LHCN-M2 (cell line): ENCODE data around the gene LMOD1. TPM values are rescaled to one million over a fixed set of nuclear protein-coding genes. Genes with fewer than 3 reads are reported as not detected.
"Not testable (repeated sequence)": the region's sequence is repeated elsewhere in the genome, so short reads cannot be mapped to it uniquely, and the experiment has no call there.

Source experiments
- DNase-seq: peaks from one replicate; pipeline ENCODE4 v3.0.0-alpha.2; 2012; ENCODE audit warnings: low read depth
- polyA plus RNA-seq: library from polyadenylated mRNA; unstranded; fragments of >200 nt; gene quantifications from one replicate; pipeline ENCODE4 v1.2.1, GENCODE V29; 2012; ENCODE audit warnings: missing spikeins
- total RNA-seq: library from RNA; depleted of rRNA; stranded (reverse); fragments of >200 nt; gene quantifications from 2 replicates; pipeline ENCODE4 v1.2.3, GENCODE V29; 2014; rRNA removed

Gene LMOD1
- 0.13 and 0.29 TPM in 2 replicates for total RNA-seq
- polyA plus RNA-seq = 4.2 TPM

DNA sequence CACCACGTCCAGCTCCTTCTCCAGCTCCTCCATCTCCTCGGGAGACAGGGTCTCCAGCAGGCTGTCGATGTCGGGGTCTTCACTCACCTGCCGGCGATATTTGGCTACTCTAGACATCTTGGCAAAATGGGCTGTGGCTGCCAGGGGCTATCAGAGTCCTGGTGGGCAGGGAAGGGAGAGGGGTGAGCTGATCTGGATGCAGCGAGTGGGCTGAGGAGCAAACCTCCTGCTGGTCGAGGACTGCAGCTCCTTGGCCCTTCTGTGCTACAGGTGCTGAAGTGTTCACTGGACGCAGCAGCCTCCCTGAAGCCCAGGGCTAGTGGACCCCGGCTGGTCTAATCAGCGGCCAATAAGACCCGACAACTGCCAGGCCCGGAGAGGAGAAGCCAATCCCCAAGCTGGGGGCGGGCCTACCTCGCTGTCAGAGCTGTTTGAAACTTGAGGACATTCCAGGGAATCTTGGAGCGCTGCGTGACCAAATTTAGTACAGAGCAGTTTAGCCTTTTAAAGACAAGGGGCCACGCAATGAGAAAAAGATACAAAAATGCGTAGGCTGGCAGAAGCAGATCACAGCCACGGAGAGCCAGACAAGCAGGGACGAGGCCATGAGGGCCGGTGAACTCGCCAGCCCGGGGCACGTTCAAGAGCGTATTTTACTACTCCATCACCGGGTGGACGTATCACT lies at the start of gene LMOD1:
TSS of gene LMOD1 (minus strand) at position 325 of the 685 bp plus-strand sequence. CDS start at position 117, 208 bp downstream.
- peak; percentile 78 for DNase-seq

DNA sequence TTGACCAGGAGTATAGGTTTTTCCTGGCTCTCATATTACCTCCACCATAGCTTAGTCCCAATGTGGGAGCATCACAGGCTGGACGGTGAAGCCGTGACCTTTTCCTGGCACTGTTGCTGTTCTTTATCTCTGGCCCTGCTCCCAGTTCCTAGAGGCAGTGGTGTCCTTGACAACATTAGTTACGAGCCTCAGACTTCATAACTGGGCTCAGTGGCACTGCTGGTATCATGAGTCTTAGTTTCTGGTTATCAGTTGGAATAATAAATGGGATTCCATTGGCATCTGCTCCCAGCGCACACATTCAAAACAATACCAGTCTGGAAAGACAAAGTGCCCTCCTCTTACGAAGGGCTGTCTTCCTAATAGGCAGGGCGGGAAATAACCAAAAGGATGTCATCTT lies 44.1 kb upstream of the LMOD1 start:
- DNase-seq = no peak

DNA sequence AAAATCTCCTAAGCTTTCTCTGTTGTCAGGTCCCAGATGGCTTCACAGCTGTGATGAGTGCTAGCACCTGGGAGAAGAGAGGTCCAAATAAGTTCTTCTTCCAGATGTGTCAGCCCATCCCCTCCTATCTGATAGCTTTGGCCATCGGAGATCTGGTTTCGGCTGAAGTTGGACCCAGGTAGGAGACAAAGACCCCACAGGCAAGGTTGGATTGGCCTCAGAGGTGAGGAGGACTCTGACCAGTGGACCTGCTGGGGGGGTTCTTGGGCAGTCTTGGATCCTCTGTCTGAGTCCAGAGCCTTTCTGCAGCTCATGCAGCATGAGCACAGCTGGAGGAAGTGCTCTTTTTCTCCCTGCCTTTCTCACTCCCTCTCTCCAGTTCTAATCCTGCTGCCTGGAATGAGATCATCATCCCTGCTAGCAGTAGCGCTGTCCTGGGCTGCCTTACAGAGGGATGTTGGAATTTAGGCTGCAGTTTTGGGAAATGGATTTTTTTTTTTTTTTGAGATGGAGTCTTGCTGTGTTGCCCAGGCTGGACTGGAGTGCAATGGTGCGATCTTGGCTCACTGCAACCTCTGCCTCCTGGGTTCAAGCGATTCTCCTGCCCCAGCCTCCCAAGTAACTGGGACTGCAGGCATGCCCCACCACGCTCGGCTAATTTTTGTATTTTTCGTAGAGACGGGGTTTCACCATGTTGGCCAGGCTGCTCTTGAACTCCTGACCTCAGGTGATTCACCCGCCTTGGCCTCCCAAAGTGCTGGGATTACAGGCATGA lies 43.2 kb upstream of the LMOD1 start:
- DNase-seq = no peak

DNA sequence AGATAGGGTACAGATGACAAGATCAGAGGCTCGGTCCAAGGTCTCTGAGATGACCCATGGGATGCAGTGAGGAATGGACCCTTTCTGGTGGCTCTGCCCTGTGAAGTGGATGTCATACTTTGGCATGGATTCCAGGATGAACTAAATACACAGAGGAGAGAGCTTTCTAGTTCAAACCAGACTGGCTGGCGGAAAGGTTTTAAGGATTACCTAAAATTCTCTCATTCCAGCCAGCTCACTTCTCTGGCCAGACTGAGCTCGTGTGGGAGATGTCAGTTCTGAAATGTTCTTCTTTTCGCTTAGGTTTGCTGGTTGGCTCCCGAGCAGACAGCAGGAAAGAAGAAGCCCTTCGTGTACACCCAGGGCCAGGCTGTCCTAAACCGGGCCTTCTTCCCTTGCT lies 42.3 kb upstream of the LMOD1 start:
- no peak for DNase-seq

DNA sequence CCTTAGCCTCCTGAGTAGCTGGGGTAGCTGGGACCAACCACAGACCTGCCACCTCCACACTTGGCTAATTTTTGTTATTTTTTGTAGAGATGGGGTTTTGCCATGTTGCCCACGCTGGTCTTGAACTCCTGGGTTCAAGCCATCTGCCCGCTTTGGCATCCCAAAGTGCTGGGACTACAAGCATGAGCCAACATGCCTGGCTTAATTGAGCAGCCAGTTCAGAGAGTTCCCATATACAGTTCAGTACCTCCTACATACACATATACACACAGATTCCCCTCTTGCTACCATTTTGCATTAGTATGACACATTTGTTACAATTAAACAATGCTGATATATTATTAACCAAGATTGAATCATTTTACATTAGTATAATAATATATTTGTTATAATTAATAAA lies 39.0 kb upstream of the LMOD1 start:
- no peak for DNase-seq

DNA sequence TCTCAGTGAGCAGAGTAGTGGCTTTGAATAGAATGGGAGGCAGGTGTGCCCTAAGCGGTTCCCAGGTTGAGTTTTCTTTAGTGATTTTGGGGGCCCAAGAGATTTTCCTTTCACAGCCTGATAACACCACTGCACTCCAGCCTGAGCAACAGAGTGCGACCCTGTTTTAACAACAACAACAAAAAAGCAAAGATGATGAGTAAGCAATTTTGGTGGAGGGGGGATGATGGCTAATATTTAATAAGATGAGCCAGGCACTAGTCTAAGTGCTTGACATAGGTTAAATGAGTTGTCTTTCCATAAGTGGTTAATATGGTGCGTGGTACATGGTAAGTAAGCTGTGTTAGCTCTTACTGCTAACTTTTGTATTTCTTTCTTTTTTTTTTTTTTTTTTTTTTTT lies 38.1 kb upstream of the LMOD1 start:
- no peak for DNase-seq

DNA sequence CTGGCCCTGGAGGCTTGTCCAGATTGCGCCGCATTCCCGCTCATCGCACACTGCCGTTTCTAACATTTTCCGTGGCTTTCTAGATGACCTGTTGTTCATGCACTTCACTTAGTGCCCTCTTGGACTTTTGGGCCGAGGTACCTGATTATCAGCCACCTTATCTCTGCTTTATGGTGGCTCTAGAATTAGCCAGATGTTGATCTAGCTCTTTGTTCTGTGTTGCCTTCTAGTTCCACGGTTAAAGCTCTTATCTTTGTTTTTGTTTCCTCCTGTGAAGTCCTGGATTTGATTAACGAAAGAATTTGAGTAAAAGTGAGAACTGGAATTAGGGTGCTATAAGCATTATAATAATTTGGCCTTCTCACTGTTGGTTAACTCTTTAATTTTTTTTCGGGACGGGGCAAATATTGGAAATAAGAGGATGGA lies 37.0 kb upstream of the LMOD1 start:
- DNase-seq = no peak

DNA sequence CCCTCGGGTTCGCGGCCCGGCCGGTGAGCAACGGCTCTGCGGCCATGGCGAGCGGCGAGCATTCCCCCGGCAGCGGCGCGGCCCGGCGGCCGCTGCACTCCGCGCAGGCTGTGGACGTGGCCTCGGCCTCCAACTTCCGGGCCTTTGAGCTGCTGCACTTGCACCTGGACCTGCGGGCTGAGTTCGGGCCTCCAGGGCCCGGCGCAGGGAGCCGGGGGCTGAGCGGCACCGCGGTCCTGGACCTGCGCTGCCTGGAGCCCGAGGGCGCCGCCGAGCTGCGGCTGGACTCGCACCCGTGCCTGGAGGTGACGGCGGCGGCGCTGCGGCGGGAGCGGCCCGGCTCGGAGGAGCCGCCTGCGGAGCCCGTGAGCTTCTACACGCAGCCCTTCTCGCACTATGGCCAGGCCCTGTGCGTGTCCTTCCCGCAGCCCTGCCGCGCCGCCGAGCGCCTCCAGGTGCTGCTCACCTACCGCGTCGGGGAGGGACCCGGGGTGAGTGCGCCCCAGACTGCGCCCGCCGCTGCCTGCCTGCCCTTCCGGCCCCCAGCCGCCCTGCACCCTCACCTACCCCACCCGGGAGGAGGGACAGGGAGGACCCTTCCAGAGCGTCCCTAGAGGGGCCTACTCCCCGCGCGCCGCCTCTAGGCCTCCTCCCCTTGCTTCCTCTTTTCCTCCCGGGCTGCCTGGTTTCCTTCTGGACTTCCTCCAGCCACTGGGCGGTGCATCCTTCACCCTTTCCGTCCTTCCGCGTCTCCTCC lies 36.5 kb upstream of the LMOD1 start, which contains the start of gene RNPEP:
TSS of gene RNPEP (plus strand) at position 26 of the 757 bp plus-strand sequence. CDS start at position 45, 19 bp downstream.
- peak; percentile 82 for DNase-seq

DNA sequence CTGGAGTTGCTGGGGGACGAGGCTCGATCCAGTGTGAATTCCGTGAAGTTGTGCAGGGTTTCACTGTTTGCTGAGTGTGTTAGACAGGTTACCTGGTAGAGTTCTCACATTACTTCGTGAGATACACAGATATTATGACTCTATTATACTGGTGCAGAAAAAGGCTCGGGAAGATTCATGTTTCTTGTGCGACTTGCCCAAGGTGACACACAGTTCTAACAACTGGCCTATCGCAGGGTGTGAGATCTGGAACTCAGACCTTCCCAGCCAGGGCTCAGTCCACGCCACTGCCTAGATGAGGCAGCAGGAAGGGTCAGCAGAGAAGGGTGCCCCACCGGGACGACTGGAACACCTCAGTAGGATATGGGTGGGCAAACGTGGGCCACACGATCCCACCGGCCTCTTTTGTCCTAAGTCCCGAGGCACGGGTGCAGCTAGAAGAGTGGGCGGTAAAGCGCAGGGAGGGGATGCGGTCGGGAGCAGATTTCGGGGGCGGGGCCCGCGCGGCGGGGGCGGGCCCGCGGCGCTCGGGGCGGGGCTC lies 35.8 kb upstream of the LMOD1 start:
- no peak for DNase-seq

DNA sequence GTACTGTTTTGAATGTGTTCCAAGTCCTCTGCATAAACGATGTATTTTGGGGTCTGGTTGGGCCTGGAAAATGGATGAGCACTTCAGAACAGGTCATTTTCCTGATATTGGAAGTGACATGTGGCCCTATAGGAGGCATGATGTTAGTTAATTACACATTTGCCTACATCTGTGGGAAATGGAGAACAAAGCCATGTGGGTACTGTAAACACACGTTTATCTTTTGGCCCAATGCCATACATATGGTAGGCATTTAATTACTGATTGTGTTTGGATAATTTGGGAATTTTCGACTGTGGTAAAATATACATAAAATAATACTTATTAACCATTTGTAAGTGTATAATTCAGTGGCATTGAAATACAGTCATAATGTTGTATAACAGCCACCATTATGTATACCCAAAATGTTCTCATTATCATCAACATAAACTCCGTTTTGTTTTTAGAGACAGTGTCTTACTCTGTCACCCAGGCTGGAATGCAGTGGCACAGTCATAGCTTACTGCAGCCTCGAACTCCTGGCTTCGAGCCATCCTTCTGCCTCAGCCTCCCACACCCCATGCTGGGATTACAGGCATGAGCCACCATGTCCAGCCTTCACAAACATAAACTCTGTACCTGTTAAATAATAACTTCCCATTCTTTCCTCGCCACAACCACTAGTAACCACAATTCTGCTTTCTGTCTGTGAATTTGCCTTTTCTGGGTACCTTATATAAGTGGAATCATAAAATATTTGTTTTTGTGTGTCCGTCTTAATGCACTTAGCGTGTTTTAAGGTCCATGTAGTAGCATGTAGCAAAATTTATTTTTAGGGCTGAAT lies 24.2 kb upstream of the LMOD1 start:
- DNase-seq = no peak

DNA sequence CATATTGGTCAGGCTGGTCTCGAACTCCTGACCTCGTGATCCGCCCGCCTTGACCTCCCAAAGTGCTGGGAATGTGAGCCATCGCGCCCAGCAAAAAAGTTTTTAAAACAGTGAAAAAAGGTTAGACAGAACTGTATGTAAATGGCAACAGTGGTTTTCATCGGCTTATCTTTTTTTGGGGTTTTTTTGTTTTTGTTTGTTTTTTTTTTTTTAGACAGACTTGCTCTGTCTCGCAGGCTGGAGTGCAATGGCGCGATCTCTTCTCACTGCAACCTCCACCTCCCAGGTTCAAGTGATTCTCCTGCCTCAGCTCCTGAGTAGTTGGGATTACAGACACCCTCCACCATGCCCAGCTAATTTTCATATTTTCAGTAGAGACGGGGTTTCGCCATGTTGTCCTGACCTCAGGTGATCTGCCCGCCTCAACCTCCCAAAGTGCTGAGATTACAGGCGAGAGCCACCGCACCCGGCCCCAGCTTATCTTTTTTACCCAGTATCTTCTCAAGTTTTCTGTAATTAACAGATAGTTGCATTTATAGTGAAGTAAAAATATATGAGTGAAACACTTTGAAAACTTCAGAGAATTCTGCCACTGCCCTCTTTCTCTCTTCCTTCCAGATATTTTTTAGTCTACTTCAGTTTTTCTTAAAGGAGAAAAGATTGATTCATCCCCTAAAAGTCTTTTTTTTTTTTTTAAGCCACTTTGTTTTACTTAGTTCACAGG lies 22.0 kb upstream of the LMOD1 start:
- DNase-seq = no peak

DNA sequence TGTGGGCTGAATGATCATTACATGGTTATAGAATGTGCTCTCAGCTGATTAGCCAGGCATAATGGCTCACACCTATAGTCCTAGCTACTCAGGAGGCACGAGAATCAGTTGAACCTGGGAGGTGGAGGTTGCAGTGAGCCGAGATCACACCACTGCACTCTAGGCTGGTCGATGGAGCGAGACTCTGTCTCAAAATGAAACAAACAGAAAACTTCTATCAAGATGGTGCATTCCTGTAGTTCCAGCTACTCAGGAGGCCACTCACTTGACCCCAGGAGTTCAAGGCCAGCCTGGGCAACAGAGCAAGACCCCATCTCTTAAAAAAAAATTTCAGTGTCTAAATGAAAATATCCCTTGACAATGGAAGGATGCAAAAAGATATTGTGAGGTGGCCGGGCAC lies 19.8 kb upstream of the LMOD1 start:
- DNase-seq = no peak

DNA sequence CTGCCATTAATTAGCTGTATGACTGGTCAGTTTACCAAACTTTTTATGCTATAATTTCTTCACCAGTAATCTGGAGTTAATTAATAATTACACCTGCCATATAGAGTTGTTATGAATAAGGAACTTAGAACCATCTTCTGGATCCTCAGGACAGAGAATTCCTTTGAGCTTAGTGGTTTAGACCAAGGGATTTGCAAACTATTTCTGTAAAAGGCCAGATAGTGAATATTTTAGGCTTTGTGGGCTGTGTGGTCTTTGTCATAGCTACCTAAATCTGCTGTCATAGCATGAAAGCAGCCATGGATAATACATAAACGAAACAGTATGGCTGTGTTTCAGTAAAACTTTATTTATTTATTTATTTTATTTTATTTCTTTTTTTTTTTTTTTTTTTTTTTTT lies 17.9 kb upstream of the LMOD1 start:
- DNase-seq = peak; percentile 35

DNA sequence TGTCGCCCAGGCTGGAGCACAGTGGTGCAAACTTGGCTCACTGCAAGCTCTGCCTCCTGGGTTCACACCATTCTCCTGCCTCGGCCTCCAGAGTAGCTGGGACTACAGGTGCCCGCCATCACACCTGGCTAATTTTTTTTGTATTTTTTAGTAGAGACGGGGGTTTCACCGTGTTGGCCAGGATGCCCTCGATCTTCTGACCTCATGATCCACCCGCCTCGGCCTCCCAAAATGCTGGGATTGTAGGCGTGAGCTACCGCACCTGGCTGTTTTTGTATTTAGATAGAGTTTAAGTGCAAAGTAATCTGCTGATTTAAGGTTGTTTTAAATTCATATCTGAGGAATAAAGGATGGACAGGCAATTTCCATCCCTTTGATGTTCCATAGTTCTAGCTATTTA lies 16.0 kb upstream of the LMOD1 start:
- not testable (repeated sequence) for DNase-seq

DNA sequence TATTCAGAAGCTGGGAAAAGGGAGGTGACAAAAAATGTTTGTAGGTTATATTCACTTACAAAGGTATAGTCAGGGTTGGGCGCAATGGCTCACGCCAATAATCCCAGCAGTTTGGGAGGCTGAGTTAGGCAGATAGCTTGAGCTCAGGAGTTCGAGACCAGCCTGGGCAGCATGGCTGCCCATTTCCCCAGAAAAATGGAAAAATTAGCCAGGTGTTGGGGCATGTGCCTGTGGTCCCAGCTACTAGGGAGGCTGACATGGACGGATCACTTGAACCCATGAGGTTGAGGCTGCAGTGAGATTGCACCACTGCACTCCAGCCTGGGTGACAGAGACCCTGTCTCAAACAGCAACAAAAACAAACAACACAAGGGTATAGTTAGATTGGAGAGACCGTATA lies 12.0 kb upstream of the LMOD1 start:
- DNase-seq = no peak

DNA sequence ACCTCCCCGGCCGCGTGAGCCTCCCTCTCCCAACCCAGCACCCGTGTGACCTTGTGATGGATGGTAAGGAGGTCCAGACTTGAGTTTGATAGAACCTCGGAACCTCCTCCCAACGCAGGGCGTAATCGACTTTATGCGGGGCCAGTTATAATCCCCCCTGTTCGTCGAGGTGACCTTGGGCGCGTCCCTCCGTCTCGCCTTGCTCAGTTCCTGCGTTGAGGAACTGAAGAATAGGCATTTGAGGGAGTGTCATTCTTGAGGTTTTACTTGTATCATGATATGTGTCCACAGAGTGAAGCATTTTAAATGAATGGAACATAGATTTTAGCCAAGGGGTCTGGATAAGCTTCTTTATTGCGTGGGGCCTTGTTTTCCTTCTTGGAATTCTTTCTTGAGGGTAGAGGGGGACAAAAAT lies 9.4 kb upstream of the LMOD1 start:
- DNase-seq = no peak

DNA sequence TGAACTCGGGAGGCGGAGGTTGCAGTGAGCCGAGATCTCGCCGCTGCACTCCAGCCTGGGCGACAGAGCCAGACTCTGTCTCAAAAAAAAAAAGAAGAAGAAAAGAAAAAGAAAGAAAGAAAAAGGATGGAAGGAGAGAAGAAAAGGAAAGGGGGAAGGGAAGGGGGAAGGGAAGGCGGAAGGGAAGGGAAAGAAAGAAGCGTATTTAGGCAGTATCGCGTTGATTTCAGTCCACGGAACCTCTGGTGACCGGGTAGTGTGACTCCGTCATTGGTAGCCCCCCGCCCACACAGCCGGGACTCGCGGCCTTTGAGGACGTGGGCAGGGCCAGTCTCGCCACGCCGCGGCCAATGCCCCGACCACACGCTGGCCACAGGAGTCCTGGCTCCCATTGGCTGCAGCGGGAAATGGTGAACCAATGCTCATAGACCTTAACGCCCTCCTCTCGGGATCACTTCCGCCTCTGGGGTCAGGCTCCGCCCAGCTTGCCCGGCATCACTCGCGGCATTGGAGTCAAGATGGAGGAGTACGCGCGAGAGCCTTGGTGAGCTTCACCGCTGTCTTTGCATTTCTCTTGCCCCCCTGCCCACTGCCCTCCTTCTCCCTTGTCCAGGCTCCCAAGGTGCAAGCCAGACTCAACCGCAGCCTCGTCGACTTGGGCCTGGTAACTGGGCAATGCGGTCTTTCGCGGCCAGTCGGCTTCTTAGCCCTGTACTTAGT lies 8.8 kb upstream of the LMOD1 start, which contains the start of gene TIMM17A:
TSS of gene TIMM17A (plus strand) at position 495 of the 720 bp plus-strand sequence. CDS start at position 519, 24 bp downstream.
- peak; percentile 98 for DNase-seq

DNA sequence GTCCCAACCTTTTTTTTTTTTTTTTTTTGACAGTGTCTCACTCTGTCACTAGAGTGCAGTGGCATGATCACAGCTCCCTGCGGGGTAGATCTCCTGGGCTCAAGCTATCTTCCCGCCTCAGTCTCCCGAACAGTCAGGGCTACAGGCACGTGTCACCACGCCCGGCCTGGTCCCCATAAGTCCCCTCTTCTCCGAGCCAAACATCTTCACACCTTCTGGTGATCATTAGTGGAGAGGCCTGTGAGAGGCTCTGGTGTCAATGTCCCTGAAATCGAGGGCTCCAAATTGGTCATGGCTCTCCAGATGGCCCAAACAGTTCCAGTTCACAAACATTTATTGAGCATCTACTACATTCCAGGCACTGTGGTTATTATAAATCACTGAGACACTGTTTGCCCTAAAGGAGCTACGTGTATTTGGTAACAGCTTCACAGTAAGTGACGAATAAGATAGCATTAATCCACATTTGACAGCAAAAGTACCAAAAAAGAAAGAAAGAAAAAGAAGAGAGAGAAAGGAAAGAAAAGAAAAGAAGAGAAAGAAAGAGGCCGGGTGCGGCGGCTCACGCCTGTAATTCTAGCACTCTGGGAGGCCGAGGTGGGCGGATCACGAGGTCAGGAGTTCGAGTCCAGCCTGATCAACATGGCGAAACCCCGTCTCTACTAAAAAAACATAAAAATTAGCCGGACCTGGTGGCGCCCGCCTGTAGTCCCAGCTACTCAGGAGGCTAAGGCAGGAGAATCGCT lies 8.1 kb upstream of the LMOD1 start:
- DNase-seq = no peak

DNA sequence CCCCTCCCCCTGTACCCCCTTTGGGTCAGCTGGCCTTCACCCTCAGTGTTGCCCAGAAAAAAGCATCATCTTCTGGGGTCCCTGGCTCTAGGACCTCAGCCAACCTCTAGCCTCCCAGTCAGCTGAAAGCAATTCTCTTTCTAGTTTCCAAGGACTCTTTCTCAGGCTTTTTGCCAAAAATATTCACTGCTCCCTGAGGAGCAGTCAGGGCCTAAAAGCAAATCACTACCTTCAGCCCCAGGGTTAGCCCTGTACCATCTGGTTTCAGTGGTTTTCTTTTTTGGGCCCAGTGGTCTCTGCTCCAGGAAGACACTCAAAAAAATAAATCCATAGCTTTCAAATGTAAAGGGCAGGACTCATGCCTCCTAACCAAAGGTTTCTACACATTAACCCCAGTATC lies 3.1 kb upstream of the LMOD1 start:
- no peak for DNase-seq
